Upper lobe of left lung (tissue), 6 donors: ENCODE data around the gene SCRN3. TPM values are rescaled to one million over a fixed set of nuclear protein-coding genes. Genes with fewer than 3 reads are reported as not detected.
A peak's percentile ranks its signal among the peaks of the same experiment; 100 is the strongest.

ENCODE experiments used
- ATAC-seq, 2 donors: fragments of 200-7000 bp; cut with Tn5 transposase; one replicate each; pipeline ENCODE4 v1.9.1; 2022; ENCODE audit warnings: mild to moderate bottlenecking in 2 of 2, moderate library complexity in 2 of 2; ENCODE audit not compliant: low FRiP score in 2 of 2
- DNase-seq, 2 donors: peaks; one replicate each; pipeline ENCODE4 v3.0.0-alpha.2; 2019 to 2020
- H3K27ac ChIP-seq, 4 donors: fragments of 200-600 bp; sonication (generic); one replicate each; pipeline ENCODE4 v1.5.1; 2016 to 2019
- H3K27me3 ChIP-seq, 4 donors: fragments of 200-600 bp; sonication (generic); one replicate each; pipeline ENCODE4 v1.5.1; 2017 to 2019
- H3K36me3 ChIP-seq, 4 donors: fragments of 200-600 bp; sonication (generic); one replicate each; pipeline ENCODE4 v1.5.1; 2016 to 2019
- H3K4me1 ChIP-seq, 4 donors: fragments of 200-600 bp; sonication (generic); one replicate each; pipeline ENCODE4 v1.5.1; 2018 to 2019
- H3K4me3 ChIP-seq, 4 donors: fragments of 200-600 bp; sonication (generic); one replicate each; pipeline ENCODE4 v1.5.1; 2017 to 2019; ENCODE audit warnings: mild to moderate bottlenecking in 2 of 4, moderate library complexity in 1 of 4
- H3K9me3 ChIP-seq, 4 donors: fragments of 200-600 bp; sonication (generic); one replicate each; pipeline ENCODE4 v1.5.1; 2018 to 2019
- EP300 ChIP-seq, 4 donors: sonication (generic); formaldehyde crosslinking; IDR thresholded peaks; one replicate each; pipeline ENCODE4 v1.5.1; 2017; ENCODE audit warnings: antibody characterized with exemption in 4 of 4, control low read depth in 2 of 4
- POLR2A ChIP-seq, 4 donors: fragments of 450-650 bp; IDR thresholded peaks; one replicate each; pipeline ENCODE4 v1.5.1; 2016 to 2017; ENCODE audit warnings: antibody characterized with exemption in 4 of 4, mild to moderate bottlenecking in 2 of 4
- POLR2AphosphoS5 ChIP-seq, 2 donors: sonication (generic); formaldehyde crosslinking; IDR thresholded peaks; one replicate each; pipeline ENCODE4 v1.5.1; 2017; ENCODE audit warnings: antibody characterized with exemption in 2 of 2
- WGBS, 2 donors: methylation state at CpG; one replicate each; pipeline ENCODE4 v1.1.5; 2017 to 2018; 5-methylcytosine and 5-hydroxymethylcytosine counted together
- total RNA-seq, 6 donors: library from RNA; depleted of rRNA in 4 of 6; stranded (reverse); fragments of >200 nt in 4 of 6; gene quantifications; one replicate each; pipeline versions ENCODE4 v1.1.0 to v1.2.1, GENCODE V29; 2016 to 2021
- TF ChIP-seq, protein P1 (sequence below), 6 experiments: fragments of 450-650 bp in 4 of 6; fragments of 200-600 bp in 2 of 6; sonication (generic) in 2 of 6; IDR thresholded peaks; one replicate each; pipeline ENCODE4 v1.5.1; 2016 to 2019; ENCODE audit warnings: antibody characterized with exemption in 6 of 6
- donor health status: DM: no; HTN: no; CAD: no; lungs with moderate emphysema.
- donor health status: DM: no; HTN: yes; CAD: no; lungs with severe emphysema.

The SCRN3 gene, protein sequence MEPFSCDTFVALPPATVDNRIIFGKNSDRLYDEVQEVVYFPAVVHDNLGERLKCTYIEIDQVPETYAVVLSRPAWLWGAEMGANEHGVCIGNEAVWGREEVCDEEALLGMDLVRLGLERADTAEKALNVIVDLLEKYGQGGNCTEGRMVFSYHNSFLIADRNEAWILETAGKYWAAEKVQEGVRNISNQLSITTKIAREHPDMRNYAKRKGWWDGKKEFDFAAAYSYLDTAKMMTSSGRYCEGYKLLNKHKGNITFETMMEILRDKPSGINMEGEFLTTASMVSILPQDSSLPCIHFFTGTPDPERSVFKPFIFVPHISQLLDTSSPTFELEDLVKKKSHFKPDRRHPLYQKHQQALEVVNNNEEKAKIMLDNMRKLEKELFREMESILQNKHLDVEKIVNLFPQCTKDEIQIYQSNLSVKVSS
- total RNA-seq = 10 to 100 TPM in 5 of 6 donors, 1 to 10 TPM in 1; 5.1 to 43.0 (median 21.7) TPM

DNA sequence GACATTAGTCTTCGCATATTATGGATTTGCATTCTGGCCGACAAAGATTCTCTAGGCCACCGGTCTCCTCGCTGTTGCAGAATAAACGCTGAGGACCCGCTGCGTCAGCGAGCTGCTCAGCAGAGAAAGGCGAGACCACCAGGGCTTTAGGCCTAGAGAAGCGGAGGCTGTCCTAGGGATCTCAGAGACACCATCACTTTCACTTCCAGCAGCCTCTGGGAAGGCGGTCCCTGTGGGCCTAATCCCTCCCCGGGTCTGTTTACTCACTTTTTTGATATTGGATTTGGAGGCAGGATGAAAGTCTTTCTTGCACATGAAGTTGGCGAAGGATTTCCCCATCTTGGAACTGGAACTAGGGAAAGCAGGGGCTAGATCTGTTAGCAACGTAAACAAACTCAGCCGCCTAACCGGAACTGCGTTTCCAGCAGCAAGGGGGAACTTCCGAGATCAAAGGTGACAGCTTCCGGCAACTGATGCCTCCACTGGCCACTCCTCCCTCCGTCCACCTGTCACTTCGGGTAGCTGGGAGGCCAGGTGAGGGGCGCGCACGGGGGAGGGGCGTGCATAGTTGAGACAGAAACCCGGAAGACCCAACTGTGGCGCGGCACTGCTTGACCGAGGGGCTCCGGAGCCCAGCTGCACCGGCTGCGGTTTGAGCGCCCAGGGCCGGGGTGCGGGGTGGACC is at the start of gene SCRN3:
SCRN3 (plus strand) TSS at position 447 of the 685 bp plus-strand sequence. CDS start 2,554 bp downstream, outside the sequence.
- ATAC-seq (peak; percentile 95 to 96), DNase-seq (peak; percentile 92)
- TF ChIP-seq POLR2A (IDR thresholded peaks at IDR 0.05) (peak in 2 of 4 donors; percentile 49 to 60), POLR2AphosphoS5 (IDR thresholded peaks at IDR 0.05) (peak; percentile 70 to 73), EP300 (IDR thresholded peaks at IDR 0.05) (no peak)
- TF ChIP-seq, protein P1, sequence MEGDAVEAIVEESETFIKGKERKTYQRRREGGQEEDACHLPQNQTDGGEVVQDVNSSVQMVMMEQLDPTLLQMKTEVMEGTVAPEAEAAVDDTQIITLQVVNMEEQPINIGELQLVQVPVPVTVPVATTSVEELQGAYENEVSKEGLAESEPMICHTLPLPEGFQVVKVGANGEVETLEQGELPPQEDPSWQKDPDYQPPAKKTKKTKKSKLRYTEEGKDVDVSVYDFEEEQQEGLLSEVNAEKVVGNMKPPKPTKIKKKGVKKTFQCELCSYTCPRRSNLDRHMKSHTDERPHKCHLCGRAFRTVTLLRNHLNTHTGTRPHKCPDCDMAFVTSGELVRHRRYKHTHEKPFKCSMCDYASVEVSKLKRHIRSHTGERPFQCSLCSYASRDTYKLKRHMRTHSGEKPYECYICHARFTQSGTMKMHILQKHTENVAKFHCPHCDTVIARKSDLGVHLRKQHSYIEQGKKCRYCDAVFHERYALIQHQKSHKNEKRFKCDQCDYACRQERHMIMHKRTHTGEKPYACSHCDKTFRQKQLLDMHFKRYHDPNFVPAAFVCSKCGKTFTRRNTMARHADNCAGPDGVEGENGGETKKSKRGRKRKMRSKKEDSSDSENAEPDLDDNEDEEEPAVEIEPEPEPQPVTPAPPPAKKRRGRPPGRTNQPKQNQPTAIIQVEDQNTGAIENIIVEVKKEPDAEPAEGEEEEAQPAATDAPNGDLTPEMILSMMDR (IDR thresholded peaks at IDR 0.05) = no peak
- H3K9me3 ChIP-seq = no peaks in the 10 kb centered on the region
- WGBS, 2 donors = 0% methylated on average over 13 to 34 of the region's 35 CpGs
- peak within 1 kb of the TSS; percentile 87 to 91 (median 90) for H3K27ac ChIP-seq
- no peaks in the 10 kb centered on the region for H3K27me3 ChIP-seq
- peak within 1 kb of the TSS; percentile 63 to 93 (median 79) for H3K4me3 ChIP-seq
- peaks cover 17 to 33% (median 28%) of the 10 kb centered on the region in 4 donors for H3K4me1 ChIP-seq
- H3K36me3 ChIP-seq = peaks cover 0 to 5% (median 2%) of the 10 kb centered on the region in 4 donors

DNA sequence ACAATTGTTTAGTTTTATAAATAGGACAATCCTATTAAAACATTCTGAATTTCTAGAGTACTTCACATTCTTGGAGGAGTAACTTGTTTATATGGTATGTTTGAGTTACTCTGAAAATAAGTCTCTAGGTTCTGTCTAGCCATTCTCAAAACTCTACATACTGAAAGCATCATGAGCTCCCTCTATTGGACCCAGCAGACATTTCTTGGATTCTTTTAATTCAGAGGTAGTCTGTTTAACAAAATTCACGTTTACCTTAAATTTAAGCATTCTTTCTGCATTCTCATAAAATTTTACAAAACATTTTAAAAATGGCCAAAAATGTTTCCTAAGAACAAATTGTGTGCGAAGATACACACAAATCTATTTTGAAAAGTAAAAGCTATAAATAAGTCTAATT is 45.5 kb upstream of the SCRN3 start:
- H3K9me3 ChIP-seq = no peaks in the 10 kb centered on the region
- no peak overlapping the region for H3K27ac ChIP-seq
- no peak overlapping the region for H3K4me3 ChIP-seq
- DNase-seq = no peak
- TF ChIP-seq, protein P1 (IDR thresholded peaks at IDR 0.05) = no peak
- TF ChIP-seq POLR2AphosphoS5 (IDR thresholded peaks at IDR 0.05) (no peak), POLR2A (IDR thresholded peaks at IDR 0.05) (no peak), EP300 (IDR thresholded peaks at IDR 0.05) (no peak)
- H3K27me3 ChIP-seq = peaks cover 0 to under 1% (median 0%) of the 10 kb centered on the region in 4 donors
- ATAC-seq = no peak
- no peaks in the 10 kb centered on the region for H3K4me1 ChIP-seq
- 86 to 89% methylated on average over 2 of the region's 2 CpGs for WGBS, 2 donors
- H3K36me3 ChIP-seq = peaks cover 7 to 43% (median 14%) of the 10 kb centered on the region in 4 donors

DNA sequence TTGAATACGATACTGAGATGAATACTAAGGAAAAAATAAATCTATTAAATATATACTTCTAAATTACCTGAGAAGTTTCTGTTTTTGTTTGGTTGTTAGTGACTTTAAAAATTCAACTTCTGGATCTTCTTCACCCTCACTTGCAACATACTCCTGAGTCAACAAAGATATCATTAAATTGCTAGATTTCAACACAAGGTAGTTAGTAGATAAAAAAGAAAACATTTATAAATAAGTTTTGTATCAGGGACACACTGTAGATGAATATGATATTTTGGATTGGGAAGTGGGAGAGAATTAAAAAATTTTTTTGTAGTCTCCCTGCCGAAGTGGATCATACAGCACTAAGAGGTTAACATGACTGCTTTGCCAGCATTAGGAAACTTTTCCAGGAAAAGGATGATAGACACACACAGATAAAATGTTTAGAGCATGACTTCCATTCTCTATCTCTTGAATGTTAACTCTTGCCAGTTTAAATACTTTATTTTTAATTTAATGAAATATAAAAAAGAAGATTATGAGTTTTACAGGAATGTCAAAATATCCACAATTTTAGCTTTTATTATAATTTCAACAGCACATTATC is 44.8 kb upstream of the SCRN3 start:
- H3K9me3 ChIP-seq = no peaks in the 10 kb centered on the region
- no peaks in the 10 kb centered on the region for H3K27me3 ChIP-seq
- H3K4me3 ChIP-seq = no peak overlapping the region
- WGBS, 2 donors = 92 to 93% methylated on average over 2 of the region's 2 CpGs
- ATAC-seq (no peak), DNase-seq (no peak)
- H3K27ac ChIP-seq = no peak overlapping the region
- TF ChIP-seq EP300 (IDR thresholded peaks at IDR 0.05) (no peak), POLR2A (IDR thresholded peaks at IDR 0.05) (no peak), POLR2AphosphoS5 (IDR thresholded peaks at IDR 0.05) (no peak)
- TF ChIP-seq, protein P1 (IDR thresholded peaks at IDR 0.05) = no peak
- peaks cover 7 to 43% (median 15%) of the 10 kb centered on the region in 4 donors for H3K36me3 ChIP-seq
- H3K4me1 ChIP-seq = no peaks in the 10 kb centered on the region

DNA sequence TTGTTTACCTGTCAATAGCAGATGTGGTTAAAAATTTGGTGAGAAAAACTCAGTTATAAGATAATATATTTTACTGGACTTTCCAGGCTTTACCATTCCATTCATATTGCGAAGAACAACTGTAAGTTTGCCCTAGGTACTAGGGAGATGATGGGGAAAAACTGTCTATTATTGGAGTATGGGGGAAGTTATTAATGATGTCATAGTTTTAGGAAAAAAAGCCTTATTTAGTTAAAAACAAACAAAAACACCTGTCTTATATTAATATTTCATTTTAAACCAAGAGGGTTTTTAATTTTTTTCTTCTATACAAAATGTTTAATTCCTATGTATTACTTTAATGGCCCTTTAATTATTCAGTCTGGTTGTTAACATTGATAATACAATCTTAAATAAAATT is 42.5 kb upstream of the SCRN3 start:
- Histone ChIP-seq H3K4me3 (no peak overlapping the region), H3K36me3 (peaks cover 7 to 37% (median 15%) of the 10 kb centered on the region in 4 donors), H3K9me3 (no peaks in the 10 kb centered on the region), H3K27ac (no peak overlapping the region), H3K27me3 (no peaks in the 10 kb centered on the region), H3K4me1 (no peaks in the 10 kb centered on the region)
- ATAC-seq = no peak
- 100% methylated on average over 1 of the region's 1 CpG for WGBS, 2 donors
- no peak for TF ChIP-seq EP300 (IDR thresholded peaks at IDR 0.05)
- TF ChIP-seq, protein P1 (IDR thresholded peaks at IDR 0.05) = no peak
- DNase-seq = no peak
